GM18502 (cell line): ENCODE results near the gene KDELR1.

Experiments used
- ATAC-seq: cut with Tn5 transposase; IDR thresholded peaks from one replicate; pipeline ENCODE4 v1.9.1; 2021; ENCODE audit warnings: mild to moderate bottlenecking; ENCODE audit not compliant: unreplicated experiment, poor library complexity

The KDELR1 gene

GRCh38 chr19:48346191-48346590 is 45.2 kb downstream of the KDELR1 start:
- ATAC-seq, result no peak

GRCh38 chr19:48344892-48345291 is 46.5 kb downstream of the KDELR1 start:
- no peak for ATAC-seq

GRCh38 chr19:48342841-48343540 is 48.4 kb downstream of the KDELR1 start:
- no peak for ATAC-seq

GRCh38 chr19:48342414-48342738 is 49.0 kb downstream of the KDELR1 start:
- no peak for ATAC-seq

- no peak for ATAC-seq
These were observed 49.6 kb downstream of the KDELR1 start for GRCh38 chr19:48341515-48342413.

- no peak for ATAC-seq
These were observed 50.4 kb downstream of the KDELR1 start for GRCh38 chr19:48340995-48341394.

GRCh38 chr19:48338802-48339503 is 52.4 kb downstream of the KDELR1 start:
- no peak for ATAC-seq

- ATAC-seq, result no peak
These were observed 53.0 kb downstream of the KDELR1 start for GRCh38 chr19:48338253-48338755.

- ATAC-seq, result peak; percentile 52
These were observed 57.6 kb downstream of the KDELR1 start for GRCh38 chr19:48333467-48334384.

GRCh38 chr19:48332662-48333466 is 58.5 kb downstream of the KDELR1 start:
- ATAC-seq, result peak; percentile 59
